ENCODE results near the gene ATP2A1.

ATP2A1 gene

DNA sequence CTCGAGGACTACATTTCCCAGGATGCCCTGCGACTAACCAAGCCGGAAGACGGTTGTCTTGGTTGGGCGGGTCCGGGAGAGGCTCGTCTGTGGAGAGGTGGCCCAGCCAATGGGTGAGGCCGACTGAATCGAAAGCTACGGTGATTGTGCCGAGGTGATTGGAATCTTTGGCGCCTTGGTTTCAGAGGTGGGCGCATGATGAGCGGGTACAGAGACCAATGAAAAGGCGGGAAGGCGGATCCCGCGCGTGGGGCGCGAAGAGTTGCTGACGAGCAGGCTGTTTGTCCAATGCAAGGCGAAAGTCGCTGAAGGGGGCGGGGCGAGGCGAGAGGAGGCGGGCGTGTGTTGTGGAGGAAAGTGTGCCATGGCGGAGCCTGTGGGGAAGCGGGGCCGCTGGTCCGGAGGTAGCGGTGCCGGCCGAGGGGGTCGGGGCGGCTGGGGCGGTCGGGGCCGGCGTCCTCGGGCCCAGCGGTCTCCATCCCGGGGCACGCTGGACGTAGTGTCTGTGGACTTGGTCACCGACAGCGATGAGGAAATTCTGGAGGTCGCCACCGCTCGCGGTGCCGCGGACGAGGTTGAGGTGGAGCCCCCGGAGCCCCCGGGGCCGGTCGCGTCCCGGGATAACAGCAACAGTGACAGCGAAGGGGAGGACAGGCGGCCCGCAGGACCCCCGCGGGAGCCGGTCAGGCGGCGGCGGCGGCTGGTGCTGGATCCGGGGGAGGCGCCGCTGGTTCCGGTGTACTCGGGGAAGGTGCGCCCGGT, 72.5 kb downstream of the ATP2A1 start, which contains the start of gene NFATC2IP (continued):
- no peak for TF ChIP-seq HOXA7 (CRISPR knock-in tag; IDR thresholded peaks at IDR 0.05; ENCODE audit: borderline replicate concordance)
- TF ChIP-seq, protein P1, sequence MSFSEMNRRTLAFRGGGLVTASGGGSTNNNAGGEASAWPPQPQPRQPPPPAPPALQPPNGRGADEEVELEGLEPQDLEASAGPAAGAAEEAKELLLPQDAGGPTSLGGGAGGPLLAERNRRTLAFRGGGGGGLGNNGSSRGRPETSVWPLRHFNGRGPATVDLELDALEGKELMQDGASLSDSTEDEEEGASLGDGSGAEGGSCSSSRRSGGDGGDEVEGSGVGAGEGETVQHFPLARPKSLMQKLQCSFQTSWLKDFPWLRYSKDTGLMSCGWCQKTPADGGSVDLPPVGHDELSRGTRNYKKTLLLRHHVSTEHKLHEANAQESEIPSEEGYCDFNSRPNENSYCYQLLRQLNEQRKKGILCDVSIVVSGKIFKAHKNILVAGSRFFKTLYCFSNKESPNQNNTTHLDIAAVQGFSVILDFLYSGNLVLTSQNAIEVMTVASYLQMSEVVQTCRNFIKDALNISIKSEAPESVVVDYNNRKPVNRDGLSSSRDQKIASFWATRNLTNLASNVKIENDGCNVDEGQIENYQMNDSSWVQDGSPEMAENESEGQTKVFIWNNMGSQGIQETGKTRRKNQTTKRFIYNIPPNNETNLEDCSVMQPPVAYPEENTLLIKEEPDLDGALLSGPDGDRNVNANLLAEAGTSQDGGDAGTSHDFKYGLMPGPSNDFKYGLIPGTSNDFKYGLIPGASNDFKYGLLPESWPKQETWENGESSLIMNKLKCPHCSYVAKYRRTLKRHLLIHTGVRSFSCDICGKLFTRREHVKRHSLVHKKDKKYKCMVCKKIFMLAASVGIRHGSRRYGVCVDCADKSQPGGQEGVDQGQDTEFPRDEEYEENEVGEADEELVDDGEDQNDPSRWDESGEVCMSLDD (tag by site-specific recombination; IDR thresholded peaks at IDR 0.05), result no peak
- no peak for TF ChIP-seq ZNF791 (tag by site-specific recombination; IDR thresholded peaks at IDR 0.05)
- no peak for TF ChIP-seq ZNF510 (tag by site-specific recombination; IDR thresholded peaks at IDR 0.05; ENCODE audit: insufficient replicate concordance)
- no peak for TF ChIP-seq TRIM28 (IDR thresholded peaks at IDR 0.05; ENCODE audit: borderline replicate concordance, low read length)
- no peak for TF ChIP-seq SCRT1 (tag by site-specific recombination; IDR thresholded peaks at IDR 0.05; ENCODE audit: borderline replicate concordance)
- TF ChIP-seq, protein P2, sequence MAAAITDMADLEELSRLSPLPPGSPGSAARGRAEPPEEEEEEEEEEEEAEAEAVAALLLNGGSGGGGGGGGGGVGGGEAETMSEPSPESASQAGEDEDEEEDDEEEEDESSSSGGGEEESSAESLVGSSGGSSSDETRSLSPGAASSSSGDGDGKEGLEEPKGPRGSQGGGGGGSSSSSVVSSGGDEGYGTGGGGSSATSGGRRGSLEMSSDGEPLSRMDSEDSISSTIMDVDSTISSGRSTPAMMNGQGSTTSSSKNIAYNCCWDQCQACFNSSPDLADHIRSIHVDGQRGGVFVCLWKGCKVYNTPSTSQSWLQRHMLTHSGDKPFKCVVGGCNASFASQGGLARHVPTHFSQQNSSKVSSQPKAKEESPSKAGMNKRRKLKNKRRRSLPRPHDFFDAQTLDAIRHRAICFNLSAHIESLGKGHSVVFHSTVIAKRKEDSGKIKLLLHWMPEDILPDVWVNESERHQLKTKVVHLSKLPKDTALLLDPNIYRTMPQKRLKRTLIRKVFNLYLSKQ (tag by site-specific recombination; IDR thresholded peaks at IDR 0.05; ENCODE audit: borderline replicate concordance), result no peak
- TF ChIP-seq ZFP41 (tag by site-specific recombination; IDR thresholded peaks at IDR 0.05; ENCODE audit: borderline replicate concordance), result no peak
- no peak; the same call in 1 of the 2 replicates for TF ChIP-seq ZNF501 (tag by site-specific recombination; IDR thresholded peaks at IDR 0.05)
- TF ChIP-seq GLI4 (tag by site-specific recombination; IDR thresholded peaks at IDR 0.05), result no peak
- no peak for TF ChIP-seq BCL11A (tag by site-specific recombination; IDR thresholded peaks at IDR 0.05; ENCODE audit: low read depth)
- TF ChIP-seq ZBTB44 (tag by site-specific recombination; IDR thresholded peaks at IDR 0.05), result no peak
- no peak for TF ChIP-seq ZNF747 (tag by site-specific recombination; IDR thresholded peaks at IDR 0.05)
- no peak for TF ChIP-seq SALL2 (tag by site-specific recombination; IDR thresholded peaks at IDR 0.05; ENCODE audit: borderline replicate concordance)
- no peak for TF ChIP-seq ZNF239 (tag by site-specific recombination; IDR thresholded peaks at IDR 0.05)
- no peak for TF ChIP-seq PRDM1 (tag by site-specific recombination; IDR thresholded peaks at IDR 0.05)
- TF ChIP-seq SETDB1 (IDR thresholded peaks at IDR 0.05; ENCODE audit: insufficient read length, low read length), result no peak
- no peak for TF ChIP-seq ZSCAN16 (tag by site-specific recombination; IDR thresholded peaks at IDR 0.05)
- TF ChIP-seq, protein P3, sequence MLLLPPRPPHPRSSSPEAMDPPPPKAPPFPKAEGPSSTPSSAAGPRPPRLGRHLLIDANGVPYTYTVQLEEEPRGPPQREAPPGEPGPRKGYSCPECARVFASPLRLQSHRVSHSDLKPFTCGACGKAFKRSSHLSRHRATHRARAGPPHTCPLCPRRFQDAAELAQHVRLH (tag by site-specific recombination; IDR thresholded peaks at IDR 0.05), result no peak
- TF ChIP-seq ZBTB7A (tag by site-specific recombination; IDR thresholded peaks at IDR 0.05; ENCODE audit: low read depth), result no peak; the same call in 1 of the 2 replicates
- no peak for TF ChIP-seq ZNF776 (tag by site-specific recombination; IDR thresholded peaks at IDR 0.05; ENCODE audit: borderline replicate concordance)
- no peak for TF ChIP-seq ZBTB1 (tag by site-specific recombination; IDR thresholded peaks at IDR 0.05)
- no peak for TF ChIP-seq ZNF785 (tag by site-specific recombination; IDR thresholded peaks at IDR 0.05)
- TF ChIP-seq ZBTB21 (tag by site-specific recombination; IDR thresholded peaks at IDR 0.05), result no peak
- no peak for TF ChIP-seq ZNF654 (tag by site-specific recombination; IDR thresholded peaks at IDR 0.05; ENCODE audit: low read depth)
- no peak for TF ChIP-seq ZNF223 (tag by site-specific recombination; IDR thresholded peaks at IDR 0.05)
- TF ChIP-seq ZNF692 (tag by site-specific recombination; IDR thresholded peaks at IDR 0.05), result peak; percentile 49; the same call in 1 of the 2 replicates
- no peak for TF ChIP-seq ZNF23 (tag by site-specific recombination; IDR thresholded peaks at IDR 0.05; ENCODE audit: borderline replicate concordance)
- no peak for TF ChIP-seq ZNF548 (tag by site-specific recombination; IDR thresholded peaks at IDR 0.05)
- TF ChIP-seq ZNF670 (tag by site-specific recombination; IDR thresholded peaks at IDR 0.05; ENCODE audit: low read depth), result no peak
- no peak for TF ChIP-seq ZNF366 (tag by site-specific recombination; conservative IDR thresholded peaks at IDR 0.05)
- no peak for TF ChIP-seq ZNF37A (tag by site-specific recombination; IDR thresholded peaks at IDR 0.05)
- TF ChIP-seq ZNF184 (tag by site-specific recombination; IDR thresholded peaks at IDR 0.05), result no peak
